Measurements from ENCODE around the gene PRR23E.

The PRR23E gene

GRCh38 chr3:127185962-127186674, 6.8 kb upstream of the PRR23E start:
- no peak for DNase-seq

GRCh38 chr3:127187316-127187715, 5.6 kb upstream of the PRR23E start:
- DNase-seq = no peak

DNA sequence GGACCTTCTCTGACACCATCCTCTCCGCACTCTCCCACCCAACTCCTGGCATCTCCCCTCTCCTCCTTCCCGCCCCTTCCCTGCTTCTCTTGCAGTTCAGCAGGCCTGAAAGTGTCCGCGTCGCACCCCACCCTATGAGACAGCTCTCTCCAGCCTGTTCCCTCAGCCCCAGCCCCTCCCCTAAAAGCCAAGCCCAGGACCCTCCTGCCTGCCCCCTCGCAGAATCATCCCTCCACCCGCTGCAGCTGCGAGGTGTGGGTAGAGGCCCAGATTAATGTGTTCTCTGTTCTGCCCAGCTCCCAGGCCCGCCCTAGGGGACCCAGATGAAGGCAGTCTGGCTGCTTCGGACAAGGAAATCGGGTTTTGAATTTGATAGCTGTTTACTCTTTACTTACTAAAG, 410 bp downstream of the PRR23E start:
- no peak for DNase-seq

DNA sequence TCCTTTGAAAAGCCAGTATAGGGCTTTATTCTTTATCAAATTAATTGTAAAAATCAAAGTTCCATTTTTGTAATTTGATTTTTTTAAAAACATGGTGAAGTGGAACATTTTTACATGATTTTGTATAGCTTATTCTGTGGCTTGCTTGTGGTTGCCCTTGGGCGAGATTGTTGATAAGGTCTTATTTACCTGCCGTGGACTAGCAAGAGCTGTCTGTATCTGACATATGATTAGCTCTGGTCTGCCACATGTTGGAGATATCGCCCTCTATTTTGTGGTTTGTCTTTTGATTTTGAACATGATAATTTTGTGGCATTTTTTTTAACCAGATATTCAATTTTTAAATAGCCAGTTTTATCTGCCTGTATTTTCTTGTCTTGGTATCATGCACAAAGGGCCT, 844 bp downstream of the PRR23E start:
- no peak for DNase-seq

- DNase-seq = no peak
Measured at GRCh38 chr3:127194601-127195187, 1.8 kb downstream of the PRR23E start.

GRCh38 chr3:127195417-127195816, 2.5 kb downstream of the PRR23E start:
- no peak for DNase-seq

DNA sequence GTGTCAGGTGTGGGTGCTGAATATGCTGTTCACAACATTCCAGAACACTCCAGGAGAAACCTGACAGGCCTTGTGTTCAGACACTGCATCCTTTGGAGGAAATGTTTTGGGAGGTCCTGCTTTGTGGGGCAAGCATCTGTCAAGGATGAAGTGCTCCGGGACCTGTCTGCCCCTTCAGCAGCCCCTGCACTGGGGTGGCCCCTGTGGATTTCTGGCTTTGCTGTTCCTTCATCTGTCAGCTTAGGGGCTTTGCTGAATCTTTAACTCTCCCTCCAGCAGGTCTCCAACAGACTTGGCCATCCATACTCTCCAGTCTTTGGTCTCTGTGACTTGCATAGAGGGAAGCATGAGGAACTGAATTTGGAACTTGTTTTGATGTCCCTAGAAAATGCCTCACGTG, 3.1 kb downstream of the PRR23E start:
- no peak for DNase-seq

GRCh38 chr3:127196466-127197299, 3.8 kb downstream of the PRR23E start:
- no peak for DNase-seq

- no peak for DNase-seq
Measured at GRCh38 chr3:127197300-127198189, 4.6 kb downstream of the PRR23E start.

- no peak for DNase-seq
Measured at GRCh38 chr3:127200086-127200691, 7.3 kb downstream of the PRR23E start.

- no peak for DNase-seq
Measured at GRCh38 chr3:127203024-127203423, 10.1 kb downstream of the PRR23E start.

DNA sequence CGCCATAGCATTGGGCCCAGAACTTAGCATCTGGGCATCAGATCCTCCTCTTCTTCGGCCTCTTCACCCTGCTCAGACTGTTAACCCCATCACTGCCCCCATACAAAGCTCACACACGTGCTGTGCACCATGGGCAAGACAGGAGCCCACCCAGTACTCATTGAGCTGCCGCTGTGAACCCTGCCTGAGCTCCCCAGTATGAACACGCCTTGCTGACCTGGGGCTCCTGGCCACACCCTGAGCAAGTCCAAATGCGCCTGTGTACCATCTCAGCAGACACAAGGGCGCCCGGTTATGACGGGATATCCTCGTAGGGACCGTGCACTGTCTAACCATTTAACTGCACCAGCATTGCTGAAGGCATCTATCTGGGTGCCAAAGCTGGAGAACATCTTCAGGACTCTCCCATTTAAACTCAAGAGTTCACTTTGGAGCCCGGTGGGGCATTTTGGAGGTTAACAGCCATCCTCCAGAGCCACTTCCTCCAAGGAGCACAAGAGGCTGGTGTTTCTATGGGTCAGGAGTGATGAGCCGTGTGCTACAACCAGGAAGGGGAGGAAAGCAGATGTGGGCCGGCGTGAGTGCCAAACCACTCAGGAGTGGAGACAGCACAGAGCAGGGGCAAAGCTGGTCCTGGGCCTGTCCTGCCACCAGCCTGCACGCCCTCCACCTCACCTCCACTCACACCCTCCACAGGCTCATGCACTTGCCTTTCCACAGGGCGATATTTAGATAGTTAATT, 12.1 kb downstream of the PRR23E start:
- DNase-seq = no peak

DNA sequence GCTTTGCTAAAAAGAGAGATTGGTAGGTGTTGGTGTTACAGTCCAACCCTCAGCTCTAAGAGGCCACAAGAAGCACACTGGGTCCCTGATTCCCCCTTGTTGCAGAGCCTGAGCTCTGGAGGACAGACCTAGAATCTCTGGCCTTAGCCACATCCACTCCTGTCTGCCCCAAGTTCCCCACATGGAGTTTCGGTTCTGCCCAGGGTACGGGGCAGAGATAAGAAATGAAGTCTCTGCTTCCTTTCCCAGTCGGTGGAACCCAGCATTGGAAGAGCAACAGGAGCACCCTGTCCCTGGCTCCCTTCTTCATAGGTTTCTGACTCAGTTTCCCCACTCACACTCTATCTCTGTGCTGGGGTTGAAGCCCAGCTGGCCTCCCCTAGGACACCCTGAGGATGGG, 13.2 kb downstream of the PRR23E start:
- no peak for DNase-seq

- DNase-seq = no peak
Measured at GRCh38 chr3:127206611-127207516, 13.9 kb downstream of the PRR23E start.

GRCh38 chr3:127207727-127208482, 15.0 kb downstream of the PRR23E start:
- DNase-seq = no peak

GRCh38 chr3:127208483-127209100, 15.7 kb downstream of the PRR23E start:
- DNase-seq = no peak

DNA sequence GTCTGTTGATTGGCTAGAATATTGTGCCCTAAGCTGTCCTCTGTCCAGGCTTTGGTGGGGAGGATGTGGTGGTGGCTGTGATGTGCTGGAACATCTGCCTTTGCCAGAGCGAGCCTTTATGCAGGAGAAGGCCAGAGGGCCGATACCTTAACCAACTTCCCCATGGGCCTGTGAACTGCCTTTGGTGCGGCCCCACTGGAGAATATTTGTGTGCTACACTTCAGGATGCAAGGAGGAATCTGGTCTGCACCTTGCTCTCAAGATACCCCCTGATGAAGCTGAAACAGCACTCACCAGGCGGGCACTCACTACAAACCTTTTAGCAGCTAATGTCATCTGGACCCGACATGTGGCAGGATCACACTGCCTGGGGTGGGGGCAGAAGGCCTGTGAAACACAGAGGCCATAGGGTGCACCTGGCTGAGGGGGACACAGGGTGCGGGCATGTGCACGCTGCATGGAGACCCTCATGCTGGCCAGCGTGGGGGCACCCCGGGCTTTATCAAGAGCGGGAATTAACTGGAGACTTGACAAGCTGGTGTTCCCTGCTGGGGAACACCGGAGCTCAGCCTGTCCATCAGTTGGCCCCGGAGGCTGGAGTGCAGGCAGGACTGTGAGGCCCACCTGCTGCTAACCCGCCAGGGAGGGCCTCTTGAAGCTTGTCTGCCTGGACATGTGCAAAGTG, 16.4 kb downstream of the PRR23E start:
- DNase-seq = no peak

- DNase-seq = no peak
Measured at GRCh38 chr3:127209840-127210653, 17.1 kb downstream of the PRR23E start.
